GM18507 (cell line): ENCODE data around the gene OR6M1.

Source experiments
- DNase-seq: peaks from one replicate; pipeline ENCODE4 v3.0.0; 2011; ENCODE audit warnings: low read depth; ENCODE audit not compliant: insufficient read length; ENCODE audit errors: extremely low spot score
- FAIRE-seq: peaks from 2 replicates; lab custom pipeline; 2011; peaks lifted over from hg19 to GRCh38; lab: Jason Lieb, UNC

Gene OR6M1

GRCh38 chr11:123778511-123778910 lies 27.6 kb downstream of the OR6M1 start:
- DNase-seq (no peak), FAIRE-seq (no peak)

- FAIRE-seq (no peak), DNase-seq (no peak)
Observed at GRCh38 chr11:123775715-123776549, 30.2 kb downstream of the OR6M1 start.

- no peak for DNase-seq
- FAIRE-seq, result no peak
Observed at GRCh38 chr11:123775289-123775688, 30.9 kb downstream of the OR6M1 start.

GRCh38 chr11:123773959-123774358 lies 32.2 kb downstream of the OR6M1 start:
- DNase-seq (no peak), FAIRE-seq (no peak)

- no peak for FAIRE-seq
- DNase-seq, result no peak
Observed at GRCh38 chr11:123773026-123773425, 33.1 kb downstream of the OR6M1 start.

- FAIRE-seq, result no peak
- DNase-seq, result no peak
Observed at GRCh38 chr11:123771664-123772063, 34.5 kb downstream of the OR6M1 start.

- FAIRE-seq (no peak), DNase-seq (no peak)
Observed at GRCh38 chr11:123770712-123771111, 35.4 kb downstream of the OR6M1 start.

- DNase-seq (no peak), FAIRE-seq (no peak)
Observed at GRCh38 chr11:123765601-123766000, 40.5 kb downstream of the OR6M1 start.

GRCh38 chr11:123762422-123762821 lies 43.7 kb downstream of the OR6M1 start:
- no peak for DNase-seq
- no peak for FAIRE-seq

GRCh38 chr11:123760894-123761293 lies 45.3 kb downstream of the OR6M1 start:
- DNase-seq (no peak), FAIRE-seq (no peak)

GRCh38 chr11:123757976-123758375 lies 48.2 kb downstream of the OR6M1 start:
- FAIRE-seq, result no peak
- DNase-seq, result no peak

- no peak for FAIRE-seq
- DNase-seq, result no peak
Observed at GRCh38 chr11:123755813-123756212, 50.3 kb downstream of the OR6M1 start.
